K562 (cell line): Measurements from ENCODE around the gene LZTR1. TPM values are rescaled to one million over a fixed set of nuclear protein-coding genes. Genes with fewer than 3 reads are reported as not detected.
A peak's percentile ranks its signal among the peaks of the same experiment; 100 is the strongest.

Experiments
- ATAC-seq: fragments of 200-7000 bp; cut with Tn5 transposase; 3 replicates; pipeline ENCODE4 v1.9.1; 2020; ENCODE audit warnings: moderate library complexity
- BruUV-seq: library from RNA; stranded (reverse); fragments of 400-500 nt; replicated peaks from 2 replicates; lab custom pipeline; 2021; lab: Mats Ljungman, UMichigan
- CTCF ChIA-PET: fragments of 300-600 bp; formaldehyde crosslinking; extraction: SDS; loops from one replicate; lab custom pipeline; 2021; ENCODE audit warnings: low intra/inter-chr PET ratio; lab: Yijun Ruan, JAX
- POLR2A ChIA-PET: fragments of 300-600, 350-650 bp; sonication (Branson Sonifier 250); formaldehyde crosslinking; extraction: SDS; loops from one replicate; lab custom pipeline; 2021; ENCODE audit warnings: antibody characterized with exemption, inconsistent platforms; lab: Yijun Ruan, JAX
- DNase-seq, 4 experiments: peaks; one replicate each; pipeline versions ENCODE4 v3.0.0 to v3.0.0-alpha.2; 2011 to 2018; ENCODE audit warnings: low spot score in 3 of 4, mixed read lengths in 3 of 4; ENCODE audit errors: extremely low read depth in 1 of 4
- FAIRE-seq: peaks from 2 replicates; lab custom pipeline; 2011; peaks lifted over from hg19 to GRCh38; lab: Jason Lieb, UNC
- H2AFZ ChIP-seq: 2 replicates; pipeline ENCODE4 v1.6.0; 2011; ENCODE audit warnings: low read depth, low read length, control low read depth, inconsistent platforms
- H3K27ac ChIP-seq: fragments of 200-600 bp; 3 replicates; pipeline ENCODE4 v1.8.0; 2011; ENCODE audit warnings: low read depth, mild to moderate bottlenecking, control low read depth, inconsistent platforms, low read length, moderate library complexity, mixed read lengths; ENCODE audit errors: extremely low read depth
- H3K27me3 ChIP-seq, 2 experiments: fragments of 300-600 bp in 1 of 2; 2 replicates in 1 of 2; 3 replicates in 1 of 2; pipeline versions ENCODE4 v1.6.0 to v1.8.0; 2011; ENCODE audit warnings: inconsistent platforms in 2 of 2, low read length in 2 of 2, mild to moderate bottlenecking in 1 of 2, mixed read lengths in 1 of 2, moderate library complexity in 1 of 2; ENCODE audit not compliant: control insufficient read depth in 2 of 2, insufficient read depth in 2 of 2
- H3K36me3 ChIP-seq: fragments of 300-600 bp; 3 replicates; pipeline ENCODE4 v1.8.0; 2011; ENCODE audit warnings: mild to moderate bottlenecking, low read length, inconsistent platforms; ENCODE audit not compliant: control insufficient read depth, insufficient read depth
- H3K4me1 ChIP-seq, 2 experiments: fragments of 200-600 bp in 1 of 2; replicated peaks in 1 of 2; 2 replicates in 1 of 2; 3 replicates in 1 of 2; pipeline versions ENCODE4 v1.5.1 to v1.8.0; 2011; ENCODE audit warnings: inconsistent platforms in 2 of 2, low read length in 2 of 2, mild to moderate bottlenecking in 1 of 2, mixed read lengths in 1 of 2, moderate library complexity in 1 of 2; ENCODE audit not compliant: control insufficient read depth in 2 of 2, insufficient read depth in 2 of 2
- H3K4me2 ChIP-seq: 2 replicates; pipeline ENCODE4 v1.6.1; 2011; ENCODE audit warnings: low read length, control low read depth, inconsistent platforms, mixed read lengths; ENCODE audit not compliant: insufficient read depth
- H3K4me3 ChIP-seq: fragments of 200-600 bp; sonication (generic), shearing (Covaris generic); 2 replicates; pipeline ENCODE4 v1.5.1; 2016; ENCODE audit warnings: control low read depth, inconsistent platforms
- H3K79me2 ChIP-seq: fragments of 200-600 bp; 3 replicates; pipeline ENCODE4 v1.8.0; 2011; ENCODE audit warnings: low read length, inconsistent platforms; ENCODE audit not compliant: control insufficient read depth, insufficient read depth
- H3K9ac ChIP-seq, 2 experiments: 2 replicates each; pipeline versions ENCODE4 v1.6.0 to v1.6.1; 2011; ENCODE audit warnings: low read depth in 2 of 2, low read length in 2 of 2, control low read depth in 1 of 2, inconsistent platforms in 1 of 2, mild to moderate bottlenecking in 1 of 2, mixed read lengths in 1 of 2; ENCODE audit not compliant: insufficient read depth in 1 of 2
- H3K9me1 ChIP-seq: one replicate; pipeline ENCODE4 v1.6.0; 2011; ENCODE audit warnings: inconsistent platforms, mild to moderate bottlenecking, low read length, moderate library complexity; ENCODE audit not compliant: control insufficient read depth, insufficient read depth
- H3K9me3 ChIP-seq: replicated peaks from 2 replicates; pipeline ENCODE4 v1.5.1; 2011; ENCODE audit warnings: low read depth, low read length, inconsistent platforms; ENCODE audit not compliant: control insufficient read depth, insufficient read depth
- H4K20me1 ChIP-seq: replicated peaks from 2 replicates; pipeline ENCODE4 v1.6.1; 2011; ENCODE audit warnings: low read length, inconsistent platforms, mixed read lengths; ENCODE audit not compliant: control insufficient read depth, insufficient read depth
- KDM2B ChIP-seq: fragments of 250-450 bp; sonication (Bioruptor Pico); IDR thresholded peaks from 2 replicates; pipeline ENCODE4 v1.8.0; 2021; ENCODE audit warnings: mild to moderate bottlenecking, moderate library complexity
- KLF6 ChIP-seq: fragments of 250-450 bp; sonication (Bioruptor Pico); IDR thresholded peaks from 2 replicates; pipeline ENCODE4 v1.4.0; 2020; ENCODE audit warnings: mild to moderate bottlenecking, moderate library complexity, borderline replicate concordance
- NR1H2 ChIP-seq: sonication (generic); formaldehyde crosslinking; IDR thresholded peaks from 2 replicates; pipeline ENCODE4 v1.4.0; 2020; ENCODE audit warnings: mild to moderate bottlenecking, missing genetic modification reagents
- POLR2AphosphoS2 ChIP-seq: IDR thresholded peaks from 2 replicates; pipeline ENCODE4 v1.6.1; 2012; ENCODE audit warnings: low read length, improper control_type of control experiment
- SIX5 ChIP-seq, 2 experiments: IDR thresholded peaks; 2 replicates each; pipeline ENCODE4 v1.6.1; 2011; ENCODE audit warnings: low read length in 2 of 2, borderline replicate concordance in 1 of 2, low read depth in 1 of 2, mild to moderate bottlenecking in 1 of 2, moderate library complexity in 1 of 2; ENCODE audit not compliant: insufficient read depth in 1 of 2
- WGBS: fragments of 100-300 bp; shearing (Covaris generic); methylation state at CpG from one replicate; pipeline ENCODE4 v1.1.6; 2016; ENCODE audit warnings: low coverage, mixed read lengths; ENCODE audit not compliant: insufficient coverage; ENCODE audit errors: missing lambda C conversion rate; 5-methylcytosine and 5-hydroxymethylcytosine counted together
- in situ Hi-C: fragments of 300-500 bp; cut with MboI; formaldehyde crosslinking; loops from 4 replicates; pipeline ENCODE4 v1.15.0; 2018; ENCODE audit warnings: inconsistent platforms, mixed read lengths
- intact Hi-C: fragments of 100-400 bp; cut with micrococcal nuclease; formaldehyde crosslinking; loops from 2 replicates; pipeline ENCODE4 v1.14.2; 2022
- polyA plus RNA-seq, 8 experiments: library from polyadenylated mRNA; depleted of rRNA in 4 of 8; stranded (reverse) in 5 of 8; unstranded in 3 of 8; fragments of >200 nt; fragmentation: Nextera tagmentation in 2 of 8; fragmentation: Illumina TruSeq in 1 of 8; extraction: Ambion mirVana in 2 of 8; extraction: Trizol in 1 of 8; gene quantifications; 2 replicates each; pipeline versions ENCODE4 v1.2.1 to v1.2.3, GENCODE V29; 2011 to 2014; ENCODE audit warnings: inconsistent platforms in 1 of 8, missing spikeins in 1 of 8
- total RNA-seq, 7 experiments: library from RNA; depleted of rRNA in 6 of 7; stranded (reverse); fragments of >200 nt in 6 of 7; fragmentation: Illumina TruSeq in 2 of 7; extraction: Trizol in 2 of 7; gene quantifications; 2 replicates each; pipeline versions ENCODE4 v1.2.1 to v1.2.3, GENCODE V29; 2011 to 2021; ENCODE audit warnings: low replicate concordance in 1 of 7

The LZTR1 gene
- total and polyA plus RNA-seq, 9 of the 15 experiments (the other 6 are each of a cell fraction or from before 2014, with no cell fraction given): 2.2 to 135 (median 63.0) TPM

- Histone ChIP-seq H3K27ac (no peak overlapping the region), H3K4me1 (peaks cover 6 to 86% of the 10 kb centered on the region in 2 experiments), H2AFZ (no peak overlapping the region), H3K27me3 (no peaks in the 10 kb centered on the region), H3K36me3 (peaks cover 100% of the 10 kb centered on the region), H3K9me3 (no peaks in the 10 kb centered on the region), H4K20me1 (peaks cover 38% of the 10 kb centered on the region; the same call in 1 of the 2 replicates), H3K9me1 (peaks cover 3% of the 10 kb centered on the region), H3K4me2 (no peak overlapping the region), H3K79me2 (peaks cover 15% of the 10 kb centered on the region), H3K9ac (peak overlapping the region in 1 of 2 experiments; percentile 50; a peak in 1 of 4 replicates), H3K4me3 (no peak overlapping the region)
- TF ChIP-seq SIX5 (IDR thresholded peaks at IDR 0.05; ENCODE audit: borderline replicate concordance in 1 of 2, insufficient read depth in 1 of 2, low read depth in 1 of 2, low read length in 2 of 2) (0 out of 4 replicates have a peak, but pooled peaks of 1 of the 2 experiments have one; percentile 11), KLF6 (CRISPR knock-in tag) (no peak), KDM2B (CRISPR knock-in tag) (peak; percentile 59; the same call in 1 of the 2 replicates), NR1H2 (no peak), POLR2AphosphoS2 (0 out of 2 replicates have a peak, but pooled peaks have one; percentile 21)
- BruUV-seq: no TSS peak
- 92% methylated on average over 23 of the region's 23 CpGs for WGBS
- in situ Hi-C loops: no loop called here
- no peak for ATAC-seq
- ChIA-PET POLR2A (interaction anchor here (0.7 to 17.9 kb wide), 6 partner anchors 9 to 1894 kb away, joined by 3 to 451 read pairs (median 6); partner anchors contain the start of genes AIFM3, LZTR1, P2RX6 and SLC7A4), CTCF (no interaction called here)
- no peak for DNase-seq
- FAIRE-seq: no peak
- intact Hi-C loops: no loop called here
These were observed 13.4 kb downstream of the LZTR1 start for GRCh38 chr22:20995329-20996030.
